IMR-90 (cell line): ENCODE data around the gene PPP1R8. TPM values are rescaled to one million over a fixed set of nuclear protein-coding genes. Genes with fewer than 3 reads are reported as not detected.
A peak's percentile ranks its signal among the peaks of the same experiment; 100 is the strongest.
"Not testable (repeated sequence)": the region's sequence is repeated elsewhere in the genome, so short reads cannot be mapped to it uniquely, and the experiment has no call there.

ENCODE experiments used
- ATAC-seq: fragments of 200-7000 bp; cut with Tn5 transposase; 2 replicates; pipeline ENCODE4 v1.9.1; 2020; ENCODE audit warnings: low read depth, mild to moderate bottlenecking, moderate library complexity
- BruUV-seq: library from RNA; stranded (reverse); fragments of 400-500 nt; replicated peaks from 2 replicates; lab custom pipeline; 2021; lab: Mats Ljungman, UMichigan
- CTCF ChIA-PET: fragments of 300-600 bp; formaldehyde crosslinking; extraction: SDS; loops from one replicate; lab custom pipeline; 2021; ENCODE audit warnings: antibody characterized with exemption; lab: Yijun Ruan, JAX
- POLR2A ChIA-PET: fragments of 300-600 bp; sonication (Branson Sonifier 250); formaldehyde crosslinking; loops from one replicate; lab custom pipeline; 2022; ENCODE audit warnings: antibody characterized with exemption; ENCODE audit not compliant: unreplicated experiment; lab: Charles Lee
- DNase-seq: peaks from one replicate; pipeline ENCODE4 v3.0.0; 2013
- H2AFZ ChIP-seq: replicated peaks from 2 replicates; pipeline ENCODE3; 2013; ENCODE audit warnings: low read length, mild to moderate bottlenecking; ENCODE audit not compliant: poor library complexity
- H2AK5ac ChIP-seq: 2 replicates; pipeline ENCODE4 v1.6.1; 2013; ENCODE audit warnings: low read depth, low read length, inconsistent platforms
- H2AK9ac ChIP-seq: replicated peaks from 2 replicates; pipeline ENCODE3; 2013; ENCODE audit warnings: mild to moderate bottlenecking, low read depth, low read length, moderate library complexity; ENCODE audit not compliant: poor library complexity
- H2BK120ac ChIP-seq: 2 replicates; pipeline ENCODE4 v1.6.1; 2013; ENCODE audit warnings: low read depth, low read length, inconsistent platforms
- H2BK15ac ChIP-seq: 3 replicates; pipeline ENCODE4 v1.6.1; 2013; ENCODE audit warnings: low read depth, low read length, inconsistent platforms
- H2BK20ac ChIP-seq: 2 replicates; pipeline ENCODE4 v1.6.1; 2013; ENCODE audit warnings: low read depth, mild to moderate bottlenecking, inconsistent platforms, low read length, moderate library complexity
- H2BK5ac ChIP-seq: 2 replicates; pipeline ENCODE4 v1.6.1; 2013; ENCODE audit warnings: mild to moderate bottlenecking, low read depth, low read length, inconsistent platforms; ENCODE audit not compliant: poor library complexity, severe bottlenecking
- H3K14ac ChIP-seq: replicated peaks from 2 replicates; pipeline ENCODE4 v1.6.1; 2013; ENCODE audit warnings: low read depth, low read length, inconsistent platforms
- H3K18ac ChIP-seq: 2 replicates; pipeline ENCODE4 v1.6.1; 2013; ENCODE audit warnings: low read depth, low read length, control low read depth
- H3K23ac ChIP-seq: 2 replicates; pipeline ENCODE4 v1.6.1; 2013; ENCODE audit warnings: low read depth, low read length, inconsistent platforms
- H3K27ac ChIP-seq: 2 replicates; pipeline ENCODE4 v1.5.1; 2013; ENCODE audit warnings: mild to moderate bottlenecking, control low read depth, low read length; ENCODE audit not compliant: insufficient read depth
- H3K27me3 ChIP-seq: 2 replicates; pipeline ENCODE4 v1.6.1; 2013; ENCODE audit warnings: low read length; ENCODE audit not compliant: control insufficient read depth, insufficient read depth
- H3K36me3 ChIP-seq: 2 replicates; pipeline ENCODE4 v1.6.1; 2013; ENCODE audit warnings: low read length, mixed read lengths; ENCODE audit not compliant: control insufficient read depth, insufficient read depth
- H3K4ac ChIP-seq: 2 replicates; pipeline ENCODE4 v1.6.1; 2013; ENCODE audit warnings: low read depth, low read length, inconsistent platforms
- H3K4me1 ChIP-seq: 2 replicates; pipeline ENCODE4 v1.6.1; 2013; ENCODE audit warnings: low read length, mixed read lengths; ENCODE audit not compliant: control insufficient read depth, insufficient read depth
- H3K4me2 ChIP-seq: 2 replicates; pipeline ENCODE4 v1.6.1; 2013; ENCODE audit warnings: low read depth, mild to moderate bottlenecking, control low read depth, low read length, moderate library complexity
- H3K4me3 ChIP-seq: 2 replicates; pipeline ENCODE4 v1.5.1; 2013; ENCODE audit warnings: low read depth, mild to moderate bottlenecking, control low read depth, low read length, moderate library complexity; ENCODE audit not compliant: insufficient read depth
- H3K56ac ChIP-seq: 2 replicates; pipeline ENCODE4 v1.6.1; 2013; ENCODE audit warnings: low read length, inconsistent platforms; ENCODE audit not compliant: insufficient read depth; ENCODE audit errors: extremely low read depth
- H3K79me1 ChIP-seq, 2 experiments: 2 replicates each; pipeline ENCODE4 v1.6.1; 2013; ENCODE audit warnings: low read length in 2 of 2, inconsistent platforms in 1 of 2, low read depth in 1 of 2
- H3K9ac ChIP-seq: 2 replicates; pipeline ENCODE4 v1.6.1; 2013; ENCODE audit warnings: low read depth, low read length, control low read depth
- H3K9me1 ChIP-seq: 2 replicates; pipeline ENCODE4 v1.6.1; 2013; ENCODE audit warnings: low read length, inconsistent platforms; ENCODE audit not compliant: insufficient read depth
- H3K9me3 ChIP-seq: 2 replicates; pipeline ENCODE4 v1.6.1; 2013; ENCODE audit warnings: low read length; ENCODE audit not compliant: control insufficient read depth, insufficient read depth
- H4K20me1 ChIP-seq: 2 replicates; pipeline ENCODE4 v1.6.1; 2013; ENCODE audit warnings: low read length, inconsistent platforms; ENCODE audit not compliant: insufficient read depth
- H4K5ac ChIP-seq: 2 replicates; pipeline ENCODE4 v1.6.1; 2013; ENCODE audit warnings: mild to moderate bottlenecking, low read depth, low read length, control low read depth
- H4K8ac ChIP-seq, 2 experiments: 2 replicates each; pipeline ENCODE4 v1.6.1; 2013; ENCODE audit warnings: low read depth in 2 of 2, low read length in 2 of 2, control low read depth in 1 of 2, inconsistent platforms in 1 of 2
- H4K91ac ChIP-seq: 2 replicates; pipeline ENCODE4 v1.6.1; 2013; ENCODE audit warnings: low read depth, low read length, inconsistent platforms; ENCODE audit not compliant: insufficient read depth
- BHLHE40 ChIP-seq: fragments of 150-350 bp; IDR thresholded peaks from 2 replicates; pipeline ENCODE4 v1.6.1; 2016; ENCODE audit warnings: mild to moderate bottlenecking, low read depth, low read length
- NFE2L2 ChIP-seq: fragments of 150-350 bp; IDR thresholded peaks from 2 replicates; pipeline ENCODE4 v1.6.1; 2016; ENCODE audit warnings: low read depth, mild to moderate bottlenecking, low read length
- POLR2A ChIP-seq: IDR thresholded peaks from 2 replicates; pipeline ENCODE4 v1.6.1; 2012; ENCODE audit warnings: mild to moderate bottlenecking, low read depth, low read length
- RCOR1 ChIP-seq: IDR thresholded peaks from 2 replicates; pipeline ENCODE4 v1.6.1; 2012; ENCODE audit warnings: mild to moderate bottlenecking, low read length, improper control_type of control experiment; ENCODE audit not compliant: insufficient replicate concordance
- WGBS, 2 experiments: methylation state at CpG; one replicate each; pipeline versions ENCODE4 v1.1.5 to v1.1.7; 2013; ENCODE audit warnings: missing lambda C conversion rate in 2 of 2; ENCODE audit not compliant: insufficient read length in 1 of 2; ENCODE audit errors: extremely low coverage in 2 of 2; 5-methylcytosine and 5-hydroxymethylcytosine counted together
- dilution Hi-C: fragments of 300-500 bp; cut with HindIII; formaldehyde crosslinking; loops from one replicate; pipeline ENCODE4 v1.14.3; 2018; ENCODE audit warnings: low sequenced_read_pairs; ENCODE audit not compliant: unreplicated experiment
- in situ Hi-C: fragments of 300-500 bp; cut with MboI; formaldehyde crosslinking; loops from 3 replicates; pipeline ENCODE4 v1.14.3; 2019; ENCODE audit warnings: low sequenced_read_pairs, inconsistent platforms, mixed read lengths
- intact Hi-C: fragments of 100-400 bp; cut with micrococcal nuclease; formaldehyde crosslinking; loops from 2 replicates; pipeline ENCODE4 v1.10.0; 2022
- polyA plus RNA-seq, 3 experiments: library from polyadenylated mRNA; depleted of rRNA; stranded (reverse); fragments of >200 nt; gene quantifications; 2 replicates each; pipeline ENCODE4 v1.2.3, GENCODE V29; 2012; ENCODE audit warnings: low replicate concordance in 1 of 3
- total RNA-seq: library from RNA; depleted of rRNA; stranded (reverse); fragments of >200 nt; gene quantifications from 2 replicates; pipeline ENCODE4 v1.2.3, GENCODE V29; 2012

Gene PPP1R8
- total and polyA plus RNA-seq, 2 of the 4 experiments (the other 2 are of a cell fraction): 53.8 to 80.1 TPM

DNA sequence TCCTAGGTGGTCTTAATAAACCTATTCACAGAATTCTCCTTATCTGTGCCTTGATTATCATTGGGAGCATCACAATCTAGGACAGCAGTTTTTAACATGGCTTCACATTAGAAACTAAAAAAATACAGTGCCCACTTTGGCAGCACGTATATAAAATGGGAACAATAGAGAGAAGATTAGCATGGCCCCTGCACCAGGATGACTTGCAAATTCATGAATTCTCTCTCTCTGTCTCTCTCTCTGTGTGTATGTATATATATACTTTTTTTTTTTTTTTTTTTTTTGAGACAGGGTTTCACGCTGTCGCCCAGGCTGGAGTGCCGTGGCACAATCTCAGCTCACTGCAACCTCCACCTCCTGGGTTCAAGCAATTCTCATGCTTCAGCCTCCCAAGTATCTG is 6.2 kb upstream of the PPP1R8 start:
- H4K8ac ChIP-seq: no peak overlapping the region
- TF ChIP-seq BHLHE40 (no peak), POLR2A (no peak), NFE2L2 (peak; percentile 22; the same call in 1 of the 2 replicates), RCOR1 (no peak)
- intact Hi-C loops: no loop called here
- H3K14ac ChIP-seq: no peak overlapping the region
- H2AK9ac ChIP-seq: no peak overlapping the region
- no CpG with 5 or more reads among the region's 4 CpGs for WGBS, 2 experiments
- H3K27ac ChIP-seq: no peak overlapping the region
- peaks cover 6% of the 10 kb centered on the region for H3K4me1 ChIP-seq
- H3K27me3 ChIP-seq: no peaks in the 10 kb centered on the region
- POLR2A ChIA-PET: no interaction called here
- peaks cover 0 to 4% of the 10 kb centered on the region in 2 experiments; a peak in 1 of 4 replicates for H3K79me1 ChIP-seq
- no peaks in the 10 kb centered on the region for H3K9me3 ChIP-seq
- H4K5ac ChIP-seq: no peak overlapping the region
- H2AK5ac ChIP-seq: no peak overlapping the region
- dilution Hi-C loops: no loop called here
- H2BK15ac ChIP-seq: no peak overlapping the region
- H3K18ac ChIP-seq: no peak overlapping the region
- H4K20me1 ChIP-seq: no peaks in the 10 kb centered on the region
- CTCF ChIA-PET: no interaction called here
- H3K56ac ChIP-seq: no peak overlapping the region
- no TSS peak for BruUV-seq
- no peak overlapping the region for H2BK5ac ChIP-seq
- no peak overlapping the region for H3K9ac ChIP-seq
- H3K4me3 ChIP-seq: no peak overlapping the region
- DNase-seq (no peak), ATAC-seq (no peak)
- no peak overlapping the region for H2BK20ac ChIP-seq
- no peak overlapping the region for H2BK120ac ChIP-seq
- peaks cover 13% of the 10 kb centered on the region for H3K36me3 ChIP-seq
- H3K9me1 ChIP-seq: no peaks in the 10 kb centered on the region
- no peak overlapping the region for H4K91ac ChIP-seq
- H3K4me2 ChIP-seq: no peak overlapping the region
- in situ Hi-C loops: no loop called here
- H2AFZ ChIP-seq: no peak overlapping the region
- H3K4ac ChIP-seq: no peak overlapping the region
- H3K23ac ChIP-seq: no peak overlapping the region

- H4K20me1 ChIP-seq, H4K91ac ChIP-seq, H3K4me3 ChIP-seq, H3K27ac ChIP-seq, H3K56ac ChIP-seq, H3K14ac ChIP-seq, dilution Hi-C loops, H3K4me2 ChIP-seq, H3K18ac ChIP-seq, CTCF ChIA-PET, intact Hi-C loops, H2BK20ac ChIP-seq, H3K4me1 ChIP-seq, H3K9me3 ChIP-seq, H3K9me1 ChIP-seq, in situ Hi-C loops, H3K9ac ChIP-seq, H2BK120ac ChIP-seq, H2BK15ac ChIP-seq, POLR2A ChIA-PET, ATAC-seq, H2AK9ac ChIP-seq, H3K23ac ChIP-seq, H2AFZ ChIP-seq, H2BK5ac ChIP-seq, H3K36me3 ChIP-seq, DNase-seq, H3K27me3 ChIP-seq, BruUV-seq: not testable (repeated sequence)
- peak overlapping the region; percentile 1; the same call in 1 of the 2 replicates for H3K4ac ChIP-seq
- H2AK5ac ChIP-seq: peak overlapping the region; percentile 47; the same call in 1 of the 2 replicates
- H4K8ac ChIP-seq: peak overlapping the region; percentile 79 to 97; a peak in 3 of 4 replicates
- peak overlapping the region; percentile 30; the same call in 1 of the 2 replicates for H4K5ac ChIP-seq
- peaks cover 21 to 33% of the 10 kb centered on the region in 2 experiments for H3K79me1 ChIP-seq
- no CpG with 5 or more reads among the region's 4 CpGs for WGBS, 2 experiments
Measured at GRCh38 chr1:27829339-27829960, 1.1 kb upstream of the PPP1R8 start.
